Stimulated activated CD4-positive, alpha-beta T cell treated with anti-CD3 and anti-CD28 coated beads, Interleukin-4, amount 100 ng/mL, for 24 hours (primary cell): Measurements from ENCODE around the gene CDX1.

Source experiments
- DNase-seq: peaks from one replicate; pipeline ENCODE4 v3.0.0-alpha.2; 2020

The CDX1 gene

DNA sequence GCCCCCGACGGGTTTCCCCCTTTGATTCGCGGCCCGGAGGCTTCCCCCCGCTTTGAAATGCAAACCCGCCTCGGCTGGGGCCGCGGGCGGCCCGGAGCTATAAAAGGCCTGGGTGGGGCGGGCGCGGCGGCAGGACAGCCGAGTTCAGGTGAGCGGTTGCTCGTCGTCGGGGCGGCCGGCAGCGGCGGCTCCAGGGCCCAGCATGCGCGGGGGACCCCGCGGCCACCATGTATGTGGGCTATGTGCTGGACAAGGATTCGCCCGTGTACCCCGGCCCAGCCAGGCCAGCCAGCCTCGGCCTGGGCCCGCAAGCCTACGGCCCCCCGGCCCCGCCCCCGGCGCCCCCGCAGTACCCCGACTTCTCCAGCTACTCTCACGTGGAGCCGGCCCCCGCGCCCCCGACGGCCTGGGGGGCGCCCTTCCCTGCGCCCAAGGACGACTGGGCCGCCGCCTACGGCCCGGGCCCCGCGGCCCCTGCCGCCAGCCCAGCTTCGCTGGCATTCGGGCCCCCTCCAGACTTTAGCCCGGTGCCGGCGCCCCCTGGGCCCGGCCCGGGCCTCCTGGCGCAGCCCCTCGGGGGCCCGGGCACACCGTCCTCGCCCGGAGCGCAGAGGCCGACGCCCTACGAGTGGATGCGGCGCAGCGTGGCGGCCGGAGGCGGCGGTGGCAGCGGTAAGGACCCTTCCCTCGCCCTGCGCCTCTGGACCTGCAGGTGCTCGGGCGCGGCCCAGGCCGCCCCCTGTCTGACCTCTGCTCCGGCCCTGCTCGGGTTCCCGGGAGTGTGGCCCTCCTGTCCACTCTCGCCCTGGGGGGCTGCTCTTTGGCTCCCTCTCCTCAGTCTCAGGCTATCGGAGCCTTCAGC, at the start of gene CDX1:
Gene CDX1 (plus strand): TSS at position 129 of the 862 bp plus-strand sequence. CDS start 99 bp downstream, at position 228.
- DNase-seq = no peak

DNA sequence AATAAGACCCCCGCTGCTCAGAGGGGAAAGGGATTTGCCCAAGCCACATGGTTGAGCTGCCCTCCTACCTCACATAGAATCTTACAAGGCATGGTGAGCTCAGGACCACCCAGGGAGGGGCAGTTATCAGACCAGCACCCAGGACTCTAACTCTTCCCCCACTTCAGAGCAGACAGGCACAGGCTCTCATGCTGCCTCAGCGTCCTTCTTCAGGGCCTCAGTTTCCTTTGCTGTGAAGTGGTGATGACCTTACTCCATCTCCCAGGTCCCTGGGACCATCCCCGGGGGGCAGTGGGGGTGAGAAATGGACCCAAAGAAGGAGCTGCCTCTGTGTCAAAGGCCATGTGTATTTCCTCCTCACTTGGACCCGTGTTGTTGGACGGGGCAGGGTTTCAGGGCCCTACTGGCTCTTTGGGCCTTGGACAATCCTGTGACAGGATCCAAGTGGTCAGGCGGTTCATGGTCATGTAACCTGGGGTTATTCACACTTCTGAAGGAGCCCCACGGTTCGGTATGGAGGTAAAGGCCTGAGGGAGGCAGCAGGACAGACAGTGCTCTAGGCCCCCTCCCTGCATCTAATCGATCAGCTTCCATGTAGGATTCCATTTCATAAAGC, 48.5 kb upstream of the CDX1 start:
- no peak for DNase-seq

- no peak for DNase-seq
Observed at GRCh38 chr5:150118561-150119229, 47.9 kb upstream of the CDX1 start.

DNA sequence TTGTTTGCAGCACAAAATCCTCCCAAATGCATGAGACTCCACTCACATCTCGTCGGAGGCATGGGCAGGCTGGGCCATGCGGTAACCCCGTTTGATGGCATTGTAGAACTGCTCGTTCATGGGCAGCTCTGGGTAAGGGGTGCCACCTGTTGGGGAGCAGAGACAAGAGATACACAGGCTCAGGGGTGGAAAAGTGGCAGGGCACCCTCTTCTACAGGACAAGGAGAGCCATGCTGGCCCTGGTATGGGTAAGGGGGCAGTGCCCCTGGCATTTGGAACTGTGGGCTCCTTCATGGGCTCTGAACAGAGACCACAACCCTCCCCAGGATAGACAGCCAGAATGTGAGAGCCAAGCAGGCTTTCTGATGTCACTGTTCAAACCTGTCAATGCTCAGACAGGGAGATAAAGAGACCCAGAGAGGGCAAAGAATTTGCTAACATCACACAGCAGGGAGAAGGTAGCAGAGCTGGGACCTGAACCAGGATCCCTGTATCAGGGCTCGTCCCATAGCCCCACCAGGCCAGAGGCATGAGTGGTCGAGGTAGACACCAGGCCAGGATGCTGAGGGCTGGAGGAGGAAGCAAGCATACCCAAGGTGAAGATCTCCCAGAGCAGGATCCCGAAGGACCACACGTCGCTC, 47.0 kb upstream of the CDX1 start:
- DNase-seq = no peak

GRCh38 chr5:150120062-150120441, 46.5 kb upstream of the CDX1 start:
- no peak for DNase-seq

- no peak for DNase-seq
Observed at GRCh38 chr5:150120617-150121447, 45.7 kb upstream of the CDX1 start.

GRCh38 chr5:150121448-150122157, 45.0 kb upstream of the CDX1 start:
- no peak for DNase-seq

DNA sequence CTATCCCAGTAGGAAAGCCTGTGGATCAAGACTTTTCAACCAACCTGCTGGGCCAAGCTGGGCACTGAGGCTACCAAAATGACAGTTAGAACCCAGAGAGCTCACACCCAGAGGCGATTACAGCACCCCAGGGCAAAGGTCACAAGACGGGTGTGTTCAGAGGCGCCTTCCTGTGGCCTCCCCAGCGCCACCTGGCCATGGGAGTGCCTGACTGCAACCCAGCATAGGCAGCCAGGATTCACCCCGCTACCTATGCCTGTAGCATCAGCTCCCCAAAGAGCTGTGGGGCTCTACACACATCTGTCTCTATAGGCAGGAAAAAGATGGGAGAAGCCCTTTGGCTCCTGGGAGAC, 44.4 kb upstream of the CDX1 start:
- DNase-seq = no peak

DNA sequence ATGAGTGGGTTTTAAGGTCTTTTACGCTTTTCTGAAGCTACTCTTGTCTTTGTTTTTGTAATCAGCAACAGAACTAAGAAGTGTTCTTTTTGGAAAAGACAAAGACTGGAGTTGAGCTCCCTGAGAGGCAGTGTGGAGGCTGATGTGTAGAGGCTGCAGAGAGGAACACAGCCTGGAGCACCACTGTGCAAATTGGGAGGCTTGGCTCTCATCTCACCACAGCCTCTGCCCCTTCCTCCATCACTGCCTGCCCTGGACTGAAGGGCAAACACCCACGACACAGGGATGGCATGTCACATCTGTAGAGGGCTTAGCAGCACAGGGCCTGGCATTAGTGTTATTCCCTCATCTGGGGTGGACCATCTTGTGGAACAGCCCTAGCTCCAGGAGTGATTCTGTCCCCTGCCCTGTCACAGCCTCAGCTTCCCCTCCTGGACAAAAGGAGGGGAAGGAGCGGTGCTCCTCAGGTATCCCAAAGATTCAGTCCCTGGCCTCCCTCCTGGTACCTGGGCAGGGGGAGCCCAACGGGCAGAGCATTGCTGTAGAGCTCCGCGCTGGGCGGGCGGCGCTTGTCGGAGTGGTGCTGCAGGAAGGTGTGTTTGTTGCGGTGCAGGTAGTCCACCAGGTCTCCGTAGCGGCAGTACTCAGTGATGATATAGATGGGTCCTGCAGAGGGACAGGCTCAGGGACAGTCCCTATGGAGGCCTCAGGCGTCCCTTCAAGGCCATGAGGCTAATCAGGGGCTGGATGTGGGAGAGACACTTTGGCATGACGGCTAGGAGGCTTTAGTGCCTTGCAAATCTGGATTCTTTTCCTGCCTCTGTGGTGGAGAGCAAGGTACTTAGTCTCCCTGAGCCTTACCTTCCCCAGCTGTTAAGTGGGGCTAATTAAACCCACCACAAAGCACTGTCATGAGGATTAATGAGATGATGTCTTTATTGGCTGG, 43.8 kb upstream of the CDX1 start:
- DNase-seq = no peak

- DNase-seq = no peak
Observed at GRCh38 chr5:150123542-150123941, 43.0 kb upstream of the CDX1 start.

GRCh38 chr5:150124111-150124557, 42.4 kb upstream of the CDX1 start:
- no peak for DNase-seq

DNA sequence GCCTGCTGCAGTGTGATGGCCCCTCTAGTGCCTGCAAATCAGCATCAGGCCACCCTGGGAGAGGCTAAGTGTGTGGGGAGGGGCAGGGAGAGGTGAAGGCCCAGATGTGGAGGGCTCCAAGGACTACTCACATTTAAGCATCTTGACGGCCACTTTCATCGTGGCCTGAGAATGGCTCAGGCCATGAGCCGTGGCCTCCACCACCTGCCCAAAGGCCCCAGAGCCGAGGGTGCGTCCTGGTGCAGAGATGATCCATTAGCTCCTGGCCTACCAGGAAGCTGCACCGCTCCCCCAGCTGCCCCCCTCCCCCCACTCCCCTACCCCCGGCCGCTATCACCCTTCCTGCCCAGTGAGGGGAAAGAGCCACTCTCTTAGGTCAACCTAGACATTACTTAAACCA, 42.0 kb upstream of the CDX1 start:
- no peak for DNase-seq

DNA sequence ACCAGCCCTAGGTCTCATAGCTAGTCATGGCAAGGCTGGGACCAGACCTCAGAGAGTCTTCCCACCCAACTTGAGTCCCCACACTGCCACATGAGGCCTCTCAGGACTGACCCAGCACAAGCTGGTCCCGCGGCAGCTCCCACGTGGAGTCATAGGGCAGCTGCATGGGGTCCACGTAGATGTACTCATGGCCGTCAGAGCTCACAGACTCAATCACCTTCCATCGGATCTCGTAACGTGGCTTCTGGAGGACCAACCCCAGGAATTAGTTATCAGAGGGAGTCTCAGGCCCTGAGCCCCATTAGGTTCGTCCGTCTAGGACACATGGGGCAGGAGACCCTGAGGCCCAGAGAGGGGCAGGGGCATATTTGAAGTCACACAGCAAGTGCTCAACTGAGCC, 41.2 kb upstream of the CDX1 start:
- no peak for DNase-seq

DNA sequence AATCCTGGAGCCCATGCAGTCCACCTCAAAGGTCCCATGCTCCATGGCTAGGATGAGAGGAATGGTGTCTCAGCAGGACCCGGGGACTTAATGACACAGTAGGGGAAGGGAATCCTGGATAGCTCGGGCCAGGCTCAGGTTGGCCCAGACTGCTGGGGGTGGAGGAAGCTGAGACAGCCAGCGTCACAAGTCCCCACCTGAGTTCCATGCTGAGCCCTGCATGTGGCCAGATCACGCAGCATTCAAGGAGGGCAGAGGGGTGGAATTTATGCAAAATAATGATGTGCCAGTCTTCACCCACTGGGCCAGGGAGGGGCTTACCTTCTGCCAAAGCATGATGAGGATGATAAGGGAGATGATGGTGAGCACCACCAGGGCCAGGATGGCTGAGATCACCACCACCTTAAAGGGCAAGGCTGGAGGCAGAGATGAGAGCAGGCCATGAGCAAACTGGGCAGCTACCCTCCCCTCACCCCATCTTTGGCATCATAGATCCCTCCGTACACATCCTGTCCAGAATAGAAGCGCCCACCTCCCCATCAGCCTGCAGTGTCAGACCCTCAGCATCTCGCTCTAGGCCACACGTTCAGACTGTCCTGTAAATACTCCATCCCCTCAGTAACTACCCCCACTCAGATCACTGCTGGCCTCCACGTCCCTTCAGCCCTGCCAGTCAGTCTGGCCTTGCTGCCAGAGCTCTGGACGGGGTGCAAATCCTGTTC, 40.2 kb upstream of the CDX1 start:
- DNase-seq = no peak

DNA sequence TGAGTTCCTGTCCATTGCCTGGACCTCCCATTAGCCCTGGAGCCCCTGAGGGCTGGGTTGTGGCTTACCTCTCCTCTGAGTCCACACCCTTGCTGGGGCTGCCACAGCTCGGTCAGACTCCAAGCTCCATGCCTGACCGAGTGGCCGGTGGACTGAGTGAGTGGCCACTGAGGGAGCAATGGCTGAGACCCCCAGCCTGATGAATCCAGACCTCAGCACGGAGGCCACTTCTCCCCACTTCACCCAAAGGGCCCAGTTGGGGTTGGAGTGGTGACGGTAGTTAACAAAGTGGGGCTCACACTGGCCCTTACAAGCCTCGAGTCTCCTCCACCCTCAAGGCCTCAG, 39.7 kb upstream of the CDX1 start:
- no peak for DNase-seq

DNA sequence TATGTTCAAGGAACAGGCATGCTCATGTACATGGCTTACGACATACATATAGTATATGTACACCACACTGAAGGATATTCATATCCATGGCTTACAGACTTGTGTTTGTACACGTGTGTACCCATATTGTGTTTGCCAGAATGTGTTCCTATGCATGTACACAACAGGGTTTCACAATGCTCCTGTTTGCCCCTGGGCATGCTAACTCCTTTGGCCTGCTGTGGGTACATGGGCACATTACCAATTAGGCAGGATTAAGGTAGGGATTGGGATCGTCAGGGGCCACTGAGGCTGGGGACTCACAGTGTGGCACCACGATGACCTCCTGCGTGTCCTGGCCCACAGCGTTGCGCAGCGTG, 37.1 kb upstream of the CDX1 start:
- DNase-seq = no peak

DNA sequence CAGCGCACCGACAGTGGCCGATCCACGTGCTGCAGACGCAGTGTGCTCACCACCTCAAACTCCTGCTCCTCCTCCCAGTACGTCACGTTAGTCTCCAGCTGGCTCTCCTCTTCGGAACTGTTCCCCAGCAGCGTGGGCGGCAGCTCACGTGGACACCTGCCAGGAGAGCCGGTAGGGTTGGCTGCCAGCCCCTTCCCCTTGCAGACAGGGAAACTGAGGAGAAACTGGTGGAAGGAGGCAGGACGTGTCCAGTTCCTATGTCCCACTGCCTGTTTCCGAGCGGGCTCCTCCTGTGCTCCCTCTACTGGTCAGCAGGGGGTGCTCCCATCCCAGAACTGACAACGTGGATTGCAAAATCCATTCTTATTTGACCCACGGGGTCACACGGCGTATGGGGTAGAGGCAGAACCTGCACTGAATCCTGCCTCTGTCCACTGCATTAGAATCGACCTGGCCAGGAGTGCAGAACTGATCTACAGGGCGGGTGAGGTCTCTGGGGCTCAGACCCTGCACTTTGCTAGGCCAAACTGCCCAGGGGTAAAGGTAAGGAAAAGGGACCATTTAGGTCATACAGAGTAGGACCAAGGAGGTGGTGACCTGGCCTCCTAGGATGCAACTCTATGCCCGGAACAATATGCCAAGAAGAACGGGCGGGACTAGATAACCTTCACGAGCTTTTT, 36.6 kb upstream of the CDX1 start:
- DNase-seq = peak; percentile 44

DNA sequence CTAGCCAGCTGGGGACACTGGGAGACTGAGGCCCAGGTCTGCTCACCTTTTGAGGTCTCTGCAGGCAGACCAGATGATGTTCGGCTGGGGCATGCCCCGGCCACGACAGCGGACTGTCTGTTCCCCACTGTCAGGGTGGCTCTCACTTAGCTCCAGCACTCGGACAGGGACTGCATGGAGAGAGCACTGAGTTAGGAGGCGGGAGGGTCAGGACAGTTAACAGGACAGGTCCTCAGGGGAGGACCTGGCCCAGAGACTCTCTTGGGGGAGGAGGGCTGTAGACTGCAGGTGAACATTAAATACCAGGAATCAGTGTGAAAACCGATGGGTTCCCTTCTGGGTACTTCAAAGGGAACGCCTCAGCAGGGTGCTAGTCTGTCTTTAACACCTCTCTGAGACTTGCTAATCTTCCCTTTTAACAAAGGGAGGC, 36.1 kb upstream of the CDX1 start:
- DNase-seq = no peak

DNA sequence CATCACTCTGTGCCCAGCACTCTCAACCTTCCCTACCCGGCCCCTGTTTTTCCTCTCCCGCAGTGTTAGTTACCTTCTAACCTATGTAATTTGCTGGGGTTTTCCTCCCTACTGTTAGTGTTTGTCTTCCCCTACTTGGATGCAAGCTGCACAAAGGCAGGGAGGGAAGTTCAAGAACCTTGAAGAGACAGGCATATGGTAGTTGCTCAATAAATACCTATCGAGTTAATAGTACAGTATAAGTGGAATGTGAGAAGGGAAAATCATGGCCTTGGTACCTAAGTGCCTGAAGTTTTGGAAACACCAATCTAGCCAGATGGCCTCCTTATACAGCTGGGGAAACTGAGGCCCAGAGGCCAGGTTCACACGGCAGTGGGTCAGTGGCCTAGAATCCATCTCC, 35.1 kb upstream of the CDX1 start:
- no peak for DNase-seq
